Fibroblast of the aortic adventitia (primary cell): ENCODE measurements around the gene RAD51B. TPM values are rescaled to one million over a fixed set of nuclear protein-coding genes. Genes with fewer than 3 reads are reported as not detected.
"Not testable (repeated sequence)": the region's sequence is repeated elsewhere in the genome, so short reads cannot be mapped to it uniquely, and the experiment has no call there.

Source experiments
- DNase-seq: peaks from one replicate; pipeline ENCODE4 v3.0.0-alpha.2; 2010; ENCODE audit warnings: low read depth
- H3K4me3 ChIP-seq: 2 replicates; pipeline ENCODE4 v1.5.1; 2011; ENCODE audit warnings: low read depth, mild to moderate bottlenecking, control low read depth, low read length, moderate library complexity
- CTCF ChIP-seq: IDR thresholded peaks from 2 replicates; pipeline ENCODE4 v1.5.1; 2011; ENCODE audit warnings: mild to moderate bottlenecking, low read length, control low read depth, inconsistent platforms; ENCODE audit not compliant: insufficient read depth
- total RNA-seq: library from RNA; depleted of rRNA; stranded (reverse); fragments of >200 nt; gene quantifications from 2 replicates; pipeline ENCODE4 v1.2.3, GENCODE V29; 2012; ENCODE audit warnings: low replicate concordance

The RAD51B gene
- total RNA-seq, 1 donor: 28.7 TPM

GRCh38 chr14:68696721-68697495 lies 877.3 kb downstream of the RAD51B start:
- H3K4me3 ChIP-seq: no peak overlapping the region
- no peak for TF ChIP-seq CTCF
- DNase-seq: no peak

GRCh38 chr14:68698773-68699172 lies 879.2 kb downstream of the RAD51B start:
- H3K4me3 ChIP-seq, DNase-seq: not testable (repeated sequence)

DNA sequence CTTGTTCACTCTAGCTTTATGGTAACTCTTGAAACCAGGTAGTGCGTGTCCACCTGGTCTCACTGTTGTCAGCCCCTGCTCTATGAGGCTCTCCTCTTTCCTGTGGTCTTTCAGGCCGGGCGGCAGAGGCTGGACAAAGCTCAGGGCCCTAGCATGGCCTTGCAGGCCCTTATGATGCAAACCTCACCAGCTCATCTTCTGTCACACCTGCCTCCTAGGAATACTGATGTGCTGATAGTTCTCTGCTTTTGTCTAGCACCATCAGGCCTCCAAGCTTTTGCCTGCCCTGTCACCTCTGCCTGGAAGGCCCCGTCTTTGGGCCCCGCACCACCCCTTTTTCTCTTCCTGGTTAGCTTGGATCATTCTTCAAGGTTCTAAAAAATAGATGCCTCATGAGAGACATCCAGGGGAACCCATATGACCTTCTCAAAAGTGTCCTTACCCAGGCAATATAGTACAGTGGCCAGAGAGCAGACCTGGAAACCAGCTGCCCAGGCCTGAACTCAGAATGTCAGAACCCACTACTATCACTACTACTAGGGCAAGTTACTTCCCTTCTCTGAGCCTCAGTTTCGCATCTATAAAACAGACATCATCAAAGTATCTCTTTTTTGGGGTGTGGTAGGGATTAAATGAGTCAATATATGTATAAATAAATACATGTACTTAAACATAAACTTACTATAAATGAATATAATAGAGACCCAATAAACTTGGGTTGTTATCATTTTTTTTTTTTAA lies 881.6 kb downstream of the RAD51B start:
- no peak for TF ChIP-seq CTCF
- DNase-seq: no peak
- no peak overlapping the region for H3K4me3 ChIP-seq

DNA sequence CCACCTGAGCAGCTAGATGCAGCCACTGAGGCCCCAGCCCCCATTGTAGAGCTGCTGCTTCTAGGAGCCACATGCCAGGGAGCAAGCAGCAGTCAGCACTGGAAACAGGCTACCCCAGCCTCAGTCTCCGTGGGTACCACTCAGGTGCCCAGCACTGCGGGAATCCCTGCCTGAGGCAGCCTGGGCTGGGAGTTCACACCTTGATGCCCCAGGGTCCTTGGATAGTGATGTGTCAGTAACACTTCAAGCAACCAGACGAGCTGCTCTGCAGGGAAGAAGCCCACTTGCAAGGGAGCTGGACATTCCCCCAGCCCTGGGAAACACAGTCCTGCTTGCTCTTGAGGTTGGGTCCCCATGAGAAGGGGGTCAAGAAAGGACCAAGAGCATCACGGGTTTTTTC lies 882.6 kb downstream of the RAD51B start:
- H3K4me3 ChIP-seq: no peak overlapping the region
- no peak for DNase-seq
- TF ChIP-seq CTCF: no peak

GRCh38 chr14:68702578-68702977 lies 883.0 kb downstream of the RAD51B start:
- DNase-seq: no peak
- TF ChIP-seq CTCF: no peak
- H3K4me3 ChIP-seq: no peak overlapping the region

DNA sequence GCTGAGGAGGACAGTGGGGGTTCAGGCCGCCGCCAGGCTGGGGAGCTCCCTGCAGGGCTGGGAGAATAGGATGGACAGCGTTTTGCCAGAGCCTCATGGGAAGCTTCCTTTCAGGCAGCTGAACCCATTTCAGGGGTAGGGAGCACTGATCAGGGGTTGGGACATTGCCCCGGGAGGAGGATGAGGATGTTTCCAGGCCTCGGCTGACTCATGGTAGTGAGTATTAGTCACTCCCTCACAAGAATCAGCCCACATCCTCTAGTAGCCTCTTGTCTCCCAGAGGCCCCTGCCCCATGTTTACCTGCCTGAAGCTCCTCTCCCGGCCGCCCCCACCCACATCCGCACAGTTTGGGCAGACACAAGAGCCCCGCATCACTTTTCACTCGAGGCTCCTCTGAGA lies 883.5 kb downstream of the RAD51B start:
- no peak overlapping the region for H3K4me3 ChIP-seq
- DNase-seq: peak; percentile 66
- no peak for TF ChIP-seq CTCF
